BJ (cell line): Measurements from ENCODE around the gene NUBPL. TPM values are rescaled to one million over a fixed set of nuclear protein-coding genes. Genes with fewer than 3 reads are reported as not detected.

Experiments
- CTCF ChIA-PET: fragments of 350-600 bp; formaldehyde crosslinking; extraction: SDS; loops from one replicate; lab custom pipeline; 2021; ENCODE audit warnings: antibody characterized with exemption, inconsistent platforms; lab: Yijun Ruan, JAX
- POLR2A ChIA-PET: fragments of 300-600 bp; sonication (Branson Sonifier 250); formaldehyde crosslinking; extraction: SDS; loops from one replicate; lab custom pipeline; 2021; ENCODE audit warnings: antibody characterized with exemption; lab: Charles Lee
- DNase-seq: peaks from one replicate; pipeline ENCODE4 v3.0.0-alpha.2; 2011; ENCODE audit warnings: low read depth
- H3K27me3 ChIP-seq: 2 replicates; pipeline ENCODE4 v1.6.0; 2011; ENCODE audit warnings: low read length; ENCODE audit not compliant: control insufficient read depth, insufficient read depth
- H3K36me3 ChIP-seq: 2 replicates; pipeline ENCODE4 v1.5.1; 2011; ENCODE audit warnings: low read length; ENCODE audit not compliant: control insufficient read depth, insufficient read depth
- H3K4me3 ChIP-seq: 2 replicates; pipeline ENCODE4 v1.5.1; 2011; ENCODE audit warnings: low read depth, mild to moderate bottlenecking, control low read depth, low read length
- polyA plus RNA-seq: library from polyadenylated mRNA; depleted of rRNA; stranded (reverse); fragments of >200 nt; gene quantifications from 2 replicates; pipeline ENCODE4 v1.2.3, GENCODE V29; 2011
- TF ChIP-seq, protein P1 (sequence below): IDR thresholded peaks from 2 replicates; pipeline ENCODE4 v1.5.1; 2011; ENCODE audit warnings: low read depth, mild to moderate bottlenecking, control low read depth, inconsistent platforms, low read length, moderate library complexity; ENCODE audit not compliant: insufficient read depth

The NUBPL gene
- polyA plus RNA-seq, 1 experiment, result 3.3 TPM

GRCh38 chr14:31758941-31759340 lies 197.7 kb downstream of the NUBPL start:
- no peak for DNase-seq
- Histone ChIP-seq H3K36me3 (no peaks in the 10 kb centered on the region), H3K27me3 (no peaks in the 10 kb centered on the region), H3K4me3 (no peak overlapping the region)
- ChIA-PET POLR2A (no interaction called here), CTCF (no interaction called here)
- TF ChIP-seq, protein P1, sequence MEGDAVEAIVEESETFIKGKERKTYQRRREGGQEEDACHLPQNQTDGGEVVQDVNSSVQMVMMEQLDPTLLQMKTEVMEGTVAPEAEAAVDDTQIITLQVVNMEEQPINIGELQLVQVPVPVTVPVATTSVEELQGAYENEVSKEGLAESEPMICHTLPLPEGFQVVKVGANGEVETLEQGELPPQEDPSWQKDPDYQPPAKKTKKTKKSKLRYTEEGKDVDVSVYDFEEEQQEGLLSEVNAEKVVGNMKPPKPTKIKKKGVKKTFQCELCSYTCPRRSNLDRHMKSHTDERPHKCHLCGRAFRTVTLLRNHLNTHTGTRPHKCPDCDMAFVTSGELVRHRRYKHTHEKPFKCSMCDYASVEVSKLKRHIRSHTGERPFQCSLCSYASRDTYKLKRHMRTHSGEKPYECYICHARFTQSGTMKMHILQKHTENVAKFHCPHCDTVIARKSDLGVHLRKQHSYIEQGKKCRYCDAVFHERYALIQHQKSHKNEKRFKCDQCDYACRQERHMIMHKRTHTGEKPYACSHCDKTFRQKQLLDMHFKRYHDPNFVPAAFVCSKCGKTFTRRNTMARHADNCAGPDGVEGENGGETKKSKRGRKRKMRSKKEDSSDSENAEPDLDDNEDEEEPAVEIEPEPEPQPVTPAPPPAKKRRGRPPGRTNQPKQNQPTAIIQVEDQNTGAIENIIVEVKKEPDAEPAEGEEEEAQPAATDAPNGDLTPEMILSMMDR, result no peak

DNA sequence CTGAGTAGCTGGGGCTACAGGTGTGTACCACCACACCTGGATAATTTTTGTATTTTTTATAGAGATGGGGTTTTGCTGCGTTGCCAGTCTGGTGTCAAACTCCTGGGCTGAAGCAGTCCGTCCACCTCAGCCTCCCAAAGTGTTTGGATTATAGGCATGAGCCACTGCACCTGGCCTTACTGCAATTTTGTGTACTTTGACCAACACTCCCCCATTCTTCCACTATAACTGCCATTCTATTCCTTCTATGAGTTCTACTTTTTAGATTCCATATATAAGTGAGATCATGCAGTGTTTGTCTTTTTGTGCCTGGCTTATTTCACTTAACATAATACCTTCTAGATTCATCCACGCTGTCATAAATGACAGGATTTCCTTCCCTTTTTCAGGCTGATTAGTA lies 199.1 kb downstream of the NUBPL start:
- ChIA-PET CTCF (no interaction called here), POLR2A (no interaction called here)
- DNase-seq, result no peak

GRCh38 chr14:31761325-31761724 lies 200.1 kb downstream of the NUBPL start:
- no peak overlapping the region for H3K4me3 ChIP-seq
- no peaks in the 10 kb centered on the region for H3K27me3 ChIP-seq
- ChIA-PET CTCF (no interaction called here), POLR2A (no interaction called here)
- H3K36me3 ChIP-seq, result no peaks in the 10 kb centered on the region
- TF ChIP-seq, protein P1, result no peak
- no peak for DNase-seq

More for the DNA sequence above, 199.1 kb downstream of the NUBPL start:
- no peak overlapping the region for H3K4me3 ChIP-seq
- TF ChIP-seq, protein P1, result no peak
- H3K27me3 ChIP-seq, result no peaks in the 10 kb centered on the region
- H3K36me3 ChIP-seq, result no peaks in the 10 kb centered on the region

GRCh38 chr14:31763041-31763440 lies 201.8 kb downstream of the NUBPL start:
- CTCF ChIA-PET, result interaction anchor here (0.5 kb wide), 1 partner anchor 225 kb away, joined by 3 read pairs; no protein-coding TSS in a partner anchor
- no peaks in the 10 kb centered on the region for H3K27me3 ChIP-seq
- POLR2A ChIA-PET, result no interaction called here
- H3K4me3 ChIP-seq, result no peak overlapping the region
- no peaks in the 10 kb centered on the region for H3K36me3 ChIP-seq
- TF ChIP-seq, protein P1, result no peak
- DNase-seq, result no peak

GRCh38 chr14:31766315-31766892 lies 205.2 kb downstream of the NUBPL start:
- ChIA-PET POLR2A (no interaction called here), CTCF (no interaction called here)
- no peaks in the 10 kb centered on the region for H3K36me3 ChIP-seq
- TF ChIP-seq, protein P1, result no peak
- H3K27me3 ChIP-seq, result no peaks in the 10 kb centered on the region
- no peak overlapping the region for H3K4me3 ChIP-seq
- no peak for DNase-seq
